ENCODE results near the gene GPR137B.

The GPR137B gene

GRCh38 chr1:236206548-236206947 is 64.2 kb downstream of the GPR137B start:
- H2AFZ ChIP-seq (ENCODE audit: low read length, unreplicated experiment) = no peak overlapping the region
- H3K4me3 ChIP-seq (ENCODE audit: low read depth, low read length) = no peak overlapping the region
- H3K79me2 ChIP-seq (ENCODE audit: control insufficient read depth, insufficient read depth, low read length, unreplicated experiment) = no peaks in the 10 kb centered on the region
- peaks cover 16% of the 10 kb centered on the region for H3K4me1 ChIP-seq (ENCODE audit: control insufficient read depth, insufficient read depth, low read length, unreplicated experiment)
- no peak overlapping the region for H3K27ac ChIP-seq (ENCODE audit: low read depth, low read length)
- H3K36me3 ChIP-seq (ENCODE audit: insufficient read depth, low read length) = no peaks in the 10 kb centered on the region
- H3K27me3 ChIP-seq (ENCODE audit: insufficient read depth, low read length) = no peaks in the 10 kb centered on the region

- H3K79me2 ChIP-seq (ENCODE audit: control insufficient read depth, insufficient read depth, low read length, unreplicated experiment) = no peaks in the 10 kb centered on the region
- no peak overlapping the region for H3K27ac ChIP-seq (ENCODE audit: low read depth, low read length)
- H2AFZ ChIP-seq (ENCODE audit: low read length, unreplicated experiment) = no peak overlapping the region
- H3K4me1 ChIP-seq (ENCODE audit: control insufficient read depth, insufficient read depth, low read length, unreplicated experiment) = peaks cover 16% of the 10 kb centered on the region
- no peaks in the 10 kb centered on the region for H3K36me3 ChIP-seq (ENCODE audit: insufficient read depth, low read length)
- H3K4me3 ChIP-seq (ENCODE audit: low read depth, low read length) = no peak overlapping the region
- H3K27me3 ChIP-seq (ENCODE audit: insufficient read depth, low read length) = no peaks in the 10 kb centered on the region
Measured at GRCh38 chr1:236207121-236207520, 64.8 kb downstream of the GPR137B start.

GRCh38 chr1:236207569-236207968 is 65.2 kb downstream of the GPR137B start:
- Histone ChIP-seq H3K36me3 (ENCODE audit: insufficient read depth, low read length) (no peaks in the 10 kb centered on the region), H3K79me2 (ENCODE audit: control insufficient read depth, insufficient read depth, low read length, unreplicated experiment) (no peaks in the 10 kb centered on the region), H3K27me3 (ENCODE audit: insufficient read depth, low read length) (no peaks in the 10 kb centered on the region), H3K27ac (ENCODE audit: low read depth, low read length) (no peak overlapping the region), H3K4me3 (ENCODE audit: low read depth, low read length) (no peak overlapping the region), H3K4me1 (ENCODE audit: control insufficient read depth, insufficient read depth, low read length, unreplicated experiment) (peaks cover 16% of the 10 kb centered on the region), H2AFZ (ENCODE audit: low read length, unreplicated experiment) (no peak overlapping the region)

- H3K4me3 ChIP-seq (ENCODE audit: low read depth, low read length) = no peak overlapping the region
- H3K79me2 ChIP-seq (ENCODE audit: control insufficient read depth, insufficient read depth, low read length, unreplicated experiment) = no peaks in the 10 kb centered on the region
- H3K36me3 ChIP-seq (ENCODE audit: insufficient read depth, low read length) = no peaks in the 10 kb centered on the region
- H3K27me3 ChIP-seq (ENCODE audit: insufficient read depth, low read length) = no peaks in the 10 kb centered on the region
- no peak overlapping the region for H2AFZ ChIP-seq (ENCODE audit: low read length, unreplicated experiment)
- no peak overlapping the region for H3K27ac ChIP-seq (ENCODE audit: low read depth, low read length)
- peaks cover 10% of the 10 kb centered on the region for H3K4me1 ChIP-seq (ENCODE audit: control insufficient read depth, insufficient read depth, low read length, unreplicated experiment)
Measured at GRCh38 chr1:236209185-236209584, 66.8 kb downstream of the GPR137B start.

- H3K4me3 ChIP-seq (ENCODE audit: low read depth, low read length) = no peak overlapping the region
- H3K4me1 ChIP-seq (ENCODE audit: control insufficient read depth, insufficient read depth, low read length, unreplicated experiment) = peaks cover 5% of the 10 kb centered on the region
- H3K79me2 ChIP-seq (ENCODE audit: control insufficient read depth, insufficient read depth, low read length, unreplicated experiment) = no peaks in the 10 kb centered on the region
- H3K36me3 ChIP-seq (ENCODE audit: insufficient read depth, low read length) = no peaks in the 10 kb centered on the region
- no peak overlapping the region for H2AFZ ChIP-seq (ENCODE audit: low read length, unreplicated experiment)
- H3K27me3 ChIP-seq (ENCODE audit: insufficient read depth, low read length) = no peaks in the 10 kb centered on the region
- H3K27ac ChIP-seq (ENCODE audit: low read depth, low read length) = no peak overlapping the region
Measured at GRCh38 chr1:236209713-236210112, 67.4 kb downstream of the GPR137B start.

- H3K4me1 ChIP-seq (ENCODE audit: control insufficient read depth, insufficient read depth, low read length, unreplicated experiment) = no peaks in the 10 kb centered on the region
- no peaks in the 10 kb centered on the region for H3K79me2 ChIP-seq (ENCODE audit: control insufficient read depth, insufficient read depth, low read length, unreplicated experiment)
- no peak overlapping the region for H3K27ac ChIP-seq (ENCODE audit: low read depth, low read length)
- no peaks in the 10 kb centered on the region for H3K36me3 ChIP-seq (ENCODE audit: insufficient read depth, low read length)
- H2AFZ ChIP-seq (ENCODE audit: low read length, unreplicated experiment) = no peak overlapping the region
- no peaks in the 10 kb centered on the region for H3K27me3 ChIP-seq (ENCODE audit: insufficient read depth, low read length)
- no peak overlapping the region for H3K4me3 ChIP-seq (ENCODE audit: low read depth, low read length)
Measured at GRCh38 chr1:236211815-236212214, 69.5 kb downstream of the GPR137B start.

- Histone ChIP-seq H3K4me1 (ENCODE audit: control insufficient read depth, insufficient read depth, low read length, unreplicated experiment) (no peaks in the 10 kb centered on the region), H3K4me3 (ENCODE audit: low read depth, low read length) (no peak overlapping the region), H3K27ac (ENCODE audit: low read depth, low read length) (no peak overlapping the region), H3K79me2 (ENCODE audit: control insufficient read depth, insufficient read depth, low read length, unreplicated experiment) (no peaks in the 10 kb centered on the region), H3K27me3 (ENCODE audit: insufficient read depth, low read length) (no peaks in the 10 kb centered on the region), H3K36me3 (ENCODE audit: insufficient read depth, low read length) (no peaks in the 10 kb centered on the region), H2AFZ (ENCODE audit: low read length, unreplicated experiment) (no peak overlapping the region)
Measured at GRCh38 chr1:236213534-236213933, 71.2 kb downstream of the GPR137B start.

GRCh38 chr1:236214761-236215160 is 72.4 kb downstream of the GPR137B start:
- no peak overlapping the region for H3K4me3 ChIP-seq (ENCODE audit: low read depth, low read length)
- no peaks in the 10 kb centered on the region for H3K27me3 ChIP-seq (ENCODE audit: insufficient read depth, low read length)
- no peak overlapping the region for H3K27ac ChIP-seq (ENCODE audit: low read depth, low read length)
- H2AFZ ChIP-seq (ENCODE audit: low read length, unreplicated experiment) = no peak overlapping the region
- H3K36me3 ChIP-seq (ENCODE audit: insufficient read depth, low read length) = no peaks in the 10 kb centered on the region
- H3K79me2 ChIP-seq (ENCODE audit: control insufficient read depth, insufficient read depth, low read length, unreplicated experiment) = no peaks in the 10 kb centered on the region
- H3K4me1 ChIP-seq (ENCODE audit: control insufficient read depth, insufficient read depth, low read length, unreplicated experiment) = no peaks in the 10 kb centered on the region

GRCh38 chr1:236220473-236220872 is 78.1 kb downstream of the GPR137B start:
- no peaks in the 10 kb centered on the region for H3K79me2 ChIP-seq (ENCODE audit: control insufficient read depth, insufficient read depth, low read length, unreplicated experiment)
- H3K4me3 ChIP-seq (ENCODE audit: low read depth, low read length) = no peak overlapping the region
- H3K36me3 ChIP-seq (ENCODE audit: insufficient read depth, low read length) = no peaks in the 10 kb centered on the region
- H3K27me3 ChIP-seq (ENCODE audit: insufficient read depth, low read length) = no peaks in the 10 kb centered on the region
- H2AFZ ChIP-seq (ENCODE audit: low read length, unreplicated experiment) = no peak overlapping the region
- no peak overlapping the region for H3K27ac ChIP-seq (ENCODE audit: low read depth, low read length)
- H3K4me1 ChIP-seq (ENCODE audit: control insufficient read depth, insufficient read depth, low read length, unreplicated experiment) = no peaks in the 10 kb centered on the region

- Histone ChIP-seq H3K27ac (ENCODE audit: low read depth, low read length) (no peak overlapping the region), H3K36me3 (ENCODE audit: insufficient read depth, low read length) (no peaks in the 10 kb centered on the region), H3K79me2 (ENCODE audit: control insufficient read depth, insufficient read depth, low read length, unreplicated experiment) (no peaks in the 10 kb centered on the region), H3K27me3 (ENCODE audit: insufficient read depth, low read length) (no peaks in the 10 kb centered on the region), H3K4me3 (ENCODE audit: low read depth, low read length) (no peak overlapping the region), H2AFZ (ENCODE audit: low read length, unreplicated experiment) (no peak overlapping the region), H3K4me1 (ENCODE audit: control insufficient read depth, insufficient read depth, low read length, unreplicated experiment) (no peaks in the 10 kb centered on the region)
Measured at GRCh38 chr1:236222632-236223031, 80.3 kb downstream of the GPR137B start.

GRCh38 chr1:236228411-236228810 is 86.1 kb downstream of the GPR137B start:
- no peaks in the 10 kb centered on the region for H3K27me3 ChIP-seq (ENCODE audit: insufficient read depth, low read length)
- no peak overlapping the region for H3K4me3 ChIP-seq (ENCODE audit: low read depth, low read length)
- H3K36me3 ChIP-seq (ENCODE audit: insufficient read depth, low read length) = no peaks in the 10 kb centered on the region
- no peaks in the 10 kb centered on the region for H3K79me2 ChIP-seq (ENCODE audit: control insufficient read depth, insufficient read depth, low read length, unreplicated experiment)
- no peak overlapping the region for H2AFZ ChIP-seq (ENCODE audit: low read length, unreplicated experiment)
- no peaks in the 10 kb centered on the region for H3K4me1 ChIP-seq (ENCODE audit: control insufficient read depth, insufficient read depth, low read length, unreplicated experiment)
- H3K27ac ChIP-seq (ENCODE audit: low read depth, low read length) = no peak overlapping the region
